ENCODE measurements around the gene TNFRSF1A.
"Not testable (repeated sequence)": the region's sequence is repeated elsewhere in the genome, so short reads cannot be mapped to it uniquely, and the experiment has no call there.

TNFRSF1A gene

GRCh38 chr12:6358881-6359280 is 17.0 kb upstream of the TNFRSF1A start:
- no peak for DNase-seq (ENCODE audit: low read depth in 2 of 3, low spot score in 1 of 3)

DNA sequence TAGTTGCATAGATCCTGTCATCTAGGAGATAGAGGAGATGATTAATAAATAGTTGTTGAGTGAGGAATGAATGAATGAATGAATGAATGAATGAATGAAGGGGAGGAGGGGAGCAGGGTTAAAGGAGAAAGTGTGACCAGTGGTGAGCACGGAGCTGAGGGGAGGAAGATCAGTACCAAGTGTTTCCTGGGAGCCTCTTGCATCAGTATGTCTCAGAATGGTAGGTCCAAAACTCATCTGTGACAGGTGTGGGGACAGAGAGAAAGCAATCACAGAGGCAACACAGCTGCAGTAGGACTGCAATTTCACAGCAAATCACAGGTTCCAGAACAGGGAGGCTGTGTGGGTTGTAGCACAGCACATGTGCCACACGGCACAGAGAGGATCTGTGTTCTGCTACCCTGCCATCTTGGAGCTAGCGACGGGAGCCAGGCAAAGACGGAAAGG is 14.5 kb upstream of the TNFRSF1A start:
- no peak for DNase-seq (ENCODE audit: low read depth in 2 of 3, low spot score in 1 of 3)

DNA sequence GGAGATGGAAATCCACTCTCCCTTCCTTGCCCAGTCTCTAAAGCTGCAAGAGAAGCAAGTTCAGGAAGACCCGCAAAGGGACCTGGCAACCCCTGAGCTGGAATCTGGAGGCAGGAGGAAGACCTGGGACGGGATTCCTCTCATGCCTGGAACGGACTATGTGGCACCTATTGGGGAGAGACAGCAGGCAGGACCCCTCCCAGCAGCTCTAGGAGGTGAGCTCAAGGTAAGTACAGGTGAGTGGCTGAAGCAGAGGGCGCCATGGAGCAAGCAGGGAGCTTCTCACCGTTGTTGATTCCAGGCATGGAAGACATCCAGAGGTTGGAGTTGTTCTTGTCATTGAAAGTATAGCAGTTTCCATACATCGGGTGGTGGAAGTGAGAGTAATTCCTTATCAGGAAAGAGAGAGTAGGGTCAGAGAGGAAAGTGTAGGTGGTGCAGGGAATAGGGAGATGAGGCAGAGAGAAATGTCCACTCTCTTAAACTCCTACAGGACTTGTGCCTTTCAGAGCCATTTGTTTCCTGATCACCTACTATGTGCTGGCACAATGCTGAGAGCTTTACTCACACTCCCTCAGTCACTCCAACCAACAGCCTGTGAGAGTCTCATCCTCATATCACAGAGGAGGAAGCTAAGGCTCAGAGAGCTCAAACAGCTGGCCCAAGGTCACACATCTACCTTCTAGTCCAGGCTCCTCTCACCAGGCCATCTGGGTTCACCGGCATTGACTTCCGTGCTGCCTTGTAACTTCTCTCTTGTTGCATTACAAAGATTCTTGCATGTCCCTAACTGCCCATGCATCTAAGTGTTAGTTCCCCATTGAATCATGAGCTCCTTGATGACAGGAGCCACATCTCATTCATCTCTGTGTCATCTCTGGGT is 13.9 kb upstream of the TNFRSF1A start:
- DNase-seq (ENCODE audit: low read depth in 2 of 3, low spot score in 1 of 3), result no peak

GRCh38 chr12:6354495-6355393 is 12.9 kb upstream of the TNFRSF1A start:
- DNase-seq (ENCODE audit: low read depth in 2 of 3, low spot score in 1 of 3), result no peak

- DNase-seq (ENCODE audit: low read depth in 2 of 3, low spot score in 1 of 3), result no peak
These were observed 10.6 kb upstream of the TNFRSF1A start for GRCh38 chr12:6352193-6353173.

DNA sequence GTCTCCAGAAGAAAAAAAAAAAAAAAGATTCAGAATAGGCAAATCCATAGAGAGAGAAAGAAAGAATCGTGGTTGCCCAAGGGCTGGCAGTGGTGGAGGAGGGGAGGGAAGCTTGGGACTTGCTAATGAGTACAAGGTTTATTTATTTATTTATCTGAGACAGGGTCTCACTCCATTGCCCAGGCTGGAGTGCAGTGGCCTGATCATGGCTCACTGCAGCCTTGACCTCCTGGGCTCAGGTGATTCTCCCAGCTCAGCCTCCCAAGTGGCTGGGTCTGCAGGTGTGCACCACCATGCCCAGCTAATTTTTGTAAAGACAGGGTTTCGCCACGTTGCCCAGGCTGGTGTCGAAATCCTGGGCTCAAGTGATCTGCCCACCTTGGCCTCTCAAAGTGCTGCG is 9.7 kb upstream of the TNFRSF1A start:
- DNase-seq (ENCODE audit: low read depth in 2 of 3, low spot score in 1 of 3), result no peak

DNA sequence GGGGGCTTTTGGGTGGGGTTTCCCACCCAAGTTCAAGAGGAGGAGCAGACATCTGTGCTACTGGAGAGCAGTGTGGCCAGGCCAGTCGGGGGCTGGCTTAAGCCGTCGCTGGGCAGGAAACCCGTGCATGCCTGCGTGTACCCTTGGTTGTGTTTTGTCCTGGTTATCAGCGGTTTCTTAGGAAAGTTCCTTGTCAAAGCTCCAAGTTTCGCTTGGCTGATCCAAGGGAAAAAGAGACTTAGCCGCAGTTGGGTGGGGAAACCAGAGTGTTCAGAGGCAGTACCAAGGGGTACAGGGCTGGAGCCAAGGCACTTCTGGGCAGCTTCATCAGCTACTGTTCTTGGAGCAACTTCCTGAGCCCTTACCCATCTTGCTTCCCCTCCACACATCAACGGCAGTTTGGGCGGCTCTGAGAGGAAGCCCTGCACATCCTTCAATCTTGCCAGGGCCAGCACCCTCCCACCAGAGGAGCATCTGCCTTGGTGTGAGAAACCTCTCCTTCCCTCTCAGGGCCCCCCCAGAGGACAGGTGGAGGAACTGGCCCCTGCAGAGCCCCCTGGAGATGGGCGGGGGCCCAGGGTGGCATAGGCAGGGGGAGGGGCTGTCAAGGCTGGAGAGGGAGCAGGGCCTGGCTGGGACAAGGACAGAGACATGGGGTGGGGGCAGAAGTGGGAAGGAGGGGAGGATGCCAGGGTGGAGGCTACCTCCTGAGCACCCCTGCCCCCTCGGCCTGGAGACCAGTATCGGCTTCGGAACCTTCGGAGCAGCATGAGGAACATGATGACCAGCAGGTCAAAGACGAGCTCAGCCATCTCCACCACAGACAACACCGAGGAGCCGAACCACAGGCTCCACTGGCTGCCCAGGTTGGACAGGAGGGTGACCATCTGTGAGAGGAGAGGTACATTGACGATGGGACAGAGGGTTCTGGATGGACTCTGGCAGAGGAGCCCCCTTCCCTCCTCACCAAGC is 5.8 kb upstream of the TNFRSF1A start:
- DNase-seq (ENCODE audit: low read depth in 2 of 3, low spot score in 1 of 3), result no peak

GRCh38 chr12:6346942-6347341 is 5.1 kb upstream of the TNFRSF1A start:
- no peak for DNase-seq (ENCODE audit: low read depth in 2 of 3, low spot score in 1 of 3)

DNA sequence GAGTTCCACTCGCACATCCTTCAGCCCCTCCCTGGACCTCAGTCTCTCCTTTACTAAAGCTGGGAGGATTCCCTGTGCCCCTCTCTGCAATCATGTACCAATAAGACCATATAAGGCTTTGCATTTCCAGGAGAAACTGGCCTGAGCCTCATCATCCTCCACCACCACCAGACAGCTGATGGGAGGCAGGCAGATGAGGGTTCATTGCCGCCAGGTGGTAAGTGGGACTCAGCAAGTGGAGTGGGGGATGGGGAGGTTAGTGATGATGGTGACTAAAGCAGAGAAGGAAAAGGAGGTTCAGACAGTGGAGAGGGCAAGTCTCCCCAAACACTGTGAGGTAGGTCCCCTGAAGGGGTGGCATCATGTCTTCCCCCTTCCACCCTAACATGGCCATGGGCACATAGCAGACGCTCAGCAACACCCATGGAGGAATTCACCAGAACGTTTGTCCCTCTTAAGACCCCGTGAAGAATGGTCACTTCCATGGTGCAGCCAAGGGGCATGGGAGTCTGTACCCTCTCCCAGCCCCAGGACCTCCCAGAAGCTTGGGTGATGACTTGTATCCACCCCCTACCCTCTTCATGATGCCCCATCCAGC is 4.5 kb upstream of the TNFRSF1A start:
- DNase-seq (ENCODE audit: low read depth in 2 of 3, low spot score in 1 of 3), result no peak

DNA sequence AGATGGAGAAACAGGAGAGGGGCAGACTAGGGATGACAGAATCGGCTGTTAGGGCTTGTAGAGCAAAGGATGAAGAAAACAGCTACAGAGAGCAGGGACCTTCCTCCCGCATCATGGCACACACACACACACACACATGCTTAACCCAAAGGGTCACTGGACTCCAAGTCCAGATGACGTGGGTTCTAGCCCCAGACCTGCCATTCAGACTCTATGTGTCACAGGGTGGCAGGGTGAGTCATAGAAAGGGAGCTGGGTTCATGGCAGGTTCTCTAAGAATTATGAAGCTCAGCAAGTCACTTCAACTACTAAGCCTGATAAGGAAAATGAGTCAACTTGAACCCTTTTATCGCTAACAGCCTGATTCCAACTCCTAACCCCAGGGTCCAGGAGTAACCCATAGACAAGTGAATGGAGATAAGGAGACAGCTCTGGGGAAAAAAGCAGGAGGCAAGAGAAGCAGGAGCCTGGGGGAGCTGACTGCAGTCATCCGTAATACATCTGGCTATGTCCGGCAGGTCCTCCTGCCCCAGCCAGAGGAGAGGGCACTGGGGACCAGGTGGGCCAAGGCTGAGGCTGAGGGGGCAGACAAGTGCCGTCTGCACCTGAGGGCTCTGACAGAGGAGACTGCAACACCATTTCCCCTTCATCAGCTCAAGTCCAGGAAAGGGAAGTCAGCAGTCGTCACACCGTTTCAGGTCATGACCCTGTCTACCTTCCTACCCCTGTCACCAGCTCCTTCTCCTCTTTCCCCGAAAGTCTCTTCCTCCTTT is 3.6 kb upstream of the TNFRSF1A start:
- DNase-seq (ENCODE audit: low read depth in 2 of 3, low spot score in 1 of 3), result no peak

DNA sequence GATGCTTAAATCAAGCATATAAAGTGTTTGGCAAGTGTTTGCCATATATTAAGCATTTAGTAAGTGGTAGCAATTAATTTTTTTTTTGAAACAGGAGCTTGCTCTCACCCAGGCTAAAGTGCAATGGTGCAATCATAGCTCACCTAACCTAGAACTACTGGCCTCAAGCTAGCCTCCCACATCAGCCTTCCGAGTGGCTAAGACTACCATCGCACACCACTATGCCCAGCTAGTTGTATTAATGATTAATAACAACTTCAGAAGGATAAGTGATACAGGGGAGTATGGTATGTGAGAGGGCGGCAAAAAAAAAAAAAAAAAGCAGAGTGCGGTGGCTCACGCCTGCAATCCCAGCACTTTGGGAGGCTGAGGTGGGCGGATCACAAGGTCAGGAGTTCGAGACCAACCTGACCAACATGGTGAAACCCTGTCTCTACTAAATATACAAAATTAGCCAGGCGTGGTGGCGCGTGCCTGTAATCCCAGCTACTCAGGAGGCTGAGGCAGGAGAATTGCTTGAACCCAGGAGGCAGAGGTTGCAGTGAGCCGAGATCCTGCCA is 2.3 kb upstream of the TNFRSF1A start:
- DNase-seq (ENCODE audit: low read depth in 2 of 3, low spot score in 1 of 3), result not testable (repeated sequence)

DNA sequence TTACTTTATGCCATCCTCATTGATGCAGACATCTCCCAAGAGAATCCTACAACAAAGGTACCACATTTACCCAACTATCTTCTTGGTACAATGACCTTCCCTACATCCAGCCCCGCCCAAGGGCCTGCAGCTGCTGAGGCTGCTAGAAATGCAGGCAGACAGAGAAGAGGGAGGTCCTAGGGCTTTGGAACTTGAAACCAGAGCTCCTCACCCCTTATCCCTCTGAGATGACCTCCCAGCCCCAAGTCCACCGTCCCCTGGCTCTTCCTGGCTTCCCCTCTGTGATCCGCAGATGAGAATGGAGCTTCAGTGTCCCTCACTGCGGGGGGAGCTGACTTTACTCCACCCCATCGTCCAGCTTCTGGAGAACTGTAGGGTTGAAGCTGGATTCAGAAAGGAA is 1.6 kb upstream of the TNFRSF1A start:
- no peak for DNase-seq (ENCODE audit: low read depth in 2 of 3, low spot score in 1 of 3)

DNA sequence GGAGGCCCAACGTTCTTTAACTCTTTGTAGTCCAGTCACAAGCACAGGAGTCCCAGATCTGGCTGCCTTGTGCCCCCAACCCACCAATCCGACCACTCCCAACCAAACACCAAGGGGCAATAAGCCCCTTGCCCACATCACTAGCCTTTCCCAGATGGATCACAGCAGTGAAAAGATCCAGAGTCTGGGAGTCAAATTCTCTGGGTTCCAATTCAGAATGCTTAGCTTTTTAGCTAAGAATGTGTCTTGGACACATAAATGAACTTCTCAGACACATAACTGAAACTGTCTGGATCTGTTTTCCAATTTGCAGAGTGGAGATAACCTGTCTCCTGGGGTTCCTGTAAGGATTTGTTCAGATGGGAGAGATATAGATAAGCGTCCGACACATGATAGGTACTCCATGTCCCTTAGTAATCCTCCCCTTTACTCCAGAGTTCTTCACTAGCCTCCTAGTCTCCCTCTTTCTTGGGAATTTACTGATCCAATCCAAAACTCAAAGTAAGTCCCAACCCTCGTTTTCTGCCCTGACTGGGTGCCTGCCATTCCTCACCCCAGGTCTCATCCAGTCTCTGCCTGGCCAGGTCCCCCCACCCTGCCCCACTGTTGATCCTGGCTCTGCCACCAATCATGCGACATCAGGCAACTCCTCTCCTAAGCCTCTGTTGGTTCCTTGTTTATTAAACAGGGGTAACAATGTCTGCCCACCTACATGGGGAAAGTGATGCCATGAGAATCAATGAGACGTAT is 439 bp upstream of the TNFRSF1A start:
- no peak for DNase-seq (ENCODE audit: low read depth in 2 of 3, low spot score in 1 of 3)

DNA sequence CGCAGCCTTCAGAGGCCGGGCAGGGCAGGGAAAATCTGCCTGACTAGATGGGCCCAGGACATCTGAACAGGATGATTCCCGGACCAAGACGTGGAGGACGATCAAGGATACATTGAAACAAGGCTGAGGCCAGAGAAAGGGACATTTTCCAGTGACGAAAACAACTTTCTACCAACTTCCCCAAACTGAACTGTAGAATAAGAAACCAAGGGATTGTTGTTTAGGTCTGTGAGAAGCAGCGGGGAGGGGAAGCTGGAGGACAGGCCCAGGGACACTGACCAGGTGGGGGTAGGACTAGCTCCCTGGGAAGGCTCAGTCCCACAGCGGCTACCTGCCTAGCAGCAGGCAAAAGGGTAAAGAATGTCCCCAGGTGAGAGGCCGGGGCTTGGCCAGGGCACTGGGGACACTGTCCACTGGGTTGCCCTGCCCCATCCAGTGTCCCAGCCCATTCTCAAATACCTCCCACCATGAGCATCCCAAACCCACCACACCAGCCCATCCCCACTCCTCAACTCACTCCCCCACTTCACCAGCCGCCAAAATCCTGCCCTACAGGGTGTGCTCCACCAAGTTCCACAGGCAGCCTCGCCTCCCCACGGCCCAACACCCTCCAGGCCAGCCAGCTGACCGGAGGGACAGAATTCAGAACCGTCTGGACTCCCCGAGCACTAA is 995 bp downstream of the TNFRSF1A start:
- no peak for DNase-seq (ENCODE audit: low read depth in 2 of 3, low spot score in 1 of 3)

DNA sequence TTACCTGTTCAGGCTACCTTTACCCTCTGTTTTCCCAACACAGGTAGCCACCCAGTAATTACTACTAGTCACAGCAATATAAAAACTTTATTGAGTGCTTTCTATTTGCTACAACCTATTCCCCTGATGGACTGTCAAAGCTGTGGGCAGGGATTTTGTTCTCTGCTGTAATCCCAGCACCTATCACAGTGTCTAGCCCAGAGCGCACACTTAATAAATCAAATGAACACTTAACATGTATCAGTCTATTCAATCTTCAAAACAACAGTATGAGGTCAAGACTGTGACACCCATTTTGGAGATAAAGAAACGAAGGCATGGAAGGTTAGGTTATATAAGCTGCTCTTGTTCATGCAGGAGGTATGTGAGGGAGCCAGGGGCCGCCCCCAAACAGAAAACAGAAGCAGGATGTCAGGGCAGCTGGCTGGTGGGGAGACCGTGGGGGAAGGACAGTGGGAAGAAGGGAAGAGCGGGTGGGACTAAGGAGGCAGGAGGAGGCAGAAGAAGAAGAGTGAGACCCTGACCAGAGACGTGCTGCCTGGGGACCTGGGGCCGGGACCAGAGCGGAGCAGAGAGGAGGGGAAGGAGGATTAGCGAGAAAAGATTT is 1.7 kb downstream of the TNFRSF1A start:
- no peak for DNase-seq (ENCODE audit: low read depth in 2 of 3, low spot score in 1 of 3)

DNA sequence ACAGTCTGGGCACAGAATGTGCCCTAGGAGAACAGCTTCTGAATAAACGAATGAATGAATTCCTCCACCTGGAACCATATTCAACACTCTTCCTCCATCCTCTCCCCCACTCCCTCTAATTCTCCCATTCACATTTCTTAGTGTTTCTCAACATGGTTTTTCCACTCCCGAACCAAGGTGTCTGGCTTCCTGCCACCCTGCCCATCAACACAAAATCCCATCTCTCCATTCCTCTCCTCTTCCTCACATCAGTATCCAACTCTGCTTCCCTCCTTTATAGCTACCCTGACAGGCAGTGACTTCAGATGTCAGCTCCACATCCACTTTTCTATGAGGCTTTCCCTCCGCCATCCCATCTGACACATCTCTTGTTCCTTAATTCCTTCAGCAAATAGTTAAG is 2.9 kb downstream of the TNFRSF1A start:
- no peak for DNase-seq (ENCODE audit: low read depth in 2 of 3, low spot score in 1 of 3)

GRCh38 chr12:6338536-6338935 is 3.3 kb downstream of the TNFRSF1A start:
- not testable (repeated sequence) for DNase-seq (ENCODE audit: low read depth in 2 of 3, low spot score in 1 of 3)

Data from stimulated activated CD4-positive, alpha-beta T cell treated with anti-CD3 and anti-CD28 coated beads, Interleukin-12 subunit alpha, Interleukin-12 subunit beta, amount 100 ng/mL, for 48 hours (primary cell).